SK-N-SH treated with all-trans-retinoic acid at 6 μM for 48 hours (cell line): ENCODE results near the gene STRBP.

Source experiments
- CREB5 ChIP-seq: fragments of 250-450 bp; sonication (Bioruptor Pico); IDR thresholded peaks from 2 replicates; pipeline ENCODE4 v1.5.1; 2020; ENCODE audit warnings: low read depth, mild to moderate bottlenecking, moderate library complexity
- POU6F1 ChIP-seq: fragments of 250-450 bp; sonication (Bioruptor Pico); IDR thresholded peaks from 2 replicates; pipeline ENCODE4 v1.8.0; 2021; ENCODE audit warnings: low read depth, mild to moderate bottlenecking, moderate library complexity, borderline replicate concordance
- PPARA ChIP-seq: fragments of 250-450 bp; sonication (Bioruptor Pico); IDR thresholded peaks from 2 replicates; pipeline ENCODE4 v1.5.0; 2020; ENCODE audit warnings: mild to moderate bottlenecking, borderline replicate concordance
- RARB ChIP-seq: fragments of 250-450 bp; sonication (Bioruptor Pico); IDR thresholded peaks from 2 replicates; pipeline ENCODE4 v1.8.0; 2021; ENCODE audit warnings: mild to moderate bottlenecking, moderate library complexity
- TOX ChIP-seq: fragments of 250-450 bp; sonication (Bioruptor Pico); IDR thresholded peaks from 2 replicates; pipeline ENCODE4 v1.8.0; 2021; ENCODE audit warnings: mild to moderate bottlenecking, moderate library complexity, borderline replicate concordance
- ZFP3 ChIP-seq: fragments of 250-450 bp; sonication (Bioruptor Pico); IDR thresholded peaks from 2 replicates; pipeline ENCODE4 v1.5.0; 2020; ENCODE audit warnings: mild to moderate bottlenecking, moderate library complexity
- ZFP30 ChIP-seq: fragments of 450-650 bp; formaldehyde crosslinking; IDR thresholded peaks from 2 replicates; pipeline ENCODE4 v1.5.0; 2022; ENCODE audit warnings: mild to moderate bottlenecking, moderate library complexity
- ZNF70 ChIP-seq: fragments of 450-650 bp; formaldehyde crosslinking; IDR thresholded peaks from 2 replicates; pipeline ENCODE4 v1.5.0; 2020; ENCODE audit warnings: mild to moderate bottlenecking, moderate library complexity

DNA sequence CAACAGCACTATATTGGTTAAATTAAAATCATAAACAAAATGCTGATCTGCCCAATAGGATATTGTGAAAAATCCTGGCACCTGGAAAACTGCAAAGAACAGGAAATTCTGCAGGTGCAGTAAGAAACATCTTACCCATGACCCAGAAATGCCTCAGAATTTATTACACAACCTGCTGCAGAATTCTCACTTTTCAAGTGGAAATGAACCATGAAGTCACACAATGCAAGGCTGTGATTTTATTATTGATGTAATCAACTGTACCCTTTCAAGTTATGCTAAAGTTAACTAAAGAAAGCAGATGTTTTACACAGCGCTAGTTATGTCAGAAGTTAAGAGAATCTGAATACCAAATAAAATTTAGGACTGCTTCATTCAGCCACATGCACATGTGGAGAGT lies 6.0 kb downstream of the STRBP start:
- TF ChIP-seq ZFP30 (CRISPR knock-in tag) (no peak), ZFP3 (CRISPR knock-in tag) (no peak), RARB (CRISPR knock-in tag) (no peak), TOX (no peak), PPARA (no peak), POU6F1 (CRISPR knock-in tag) (no peak), CREB5 (no peak), ZNF70 (CRISPR knock-in tag) (no peak)
